ENCODE measurements around the gene AOAH.

AOAH gene

DNA sequence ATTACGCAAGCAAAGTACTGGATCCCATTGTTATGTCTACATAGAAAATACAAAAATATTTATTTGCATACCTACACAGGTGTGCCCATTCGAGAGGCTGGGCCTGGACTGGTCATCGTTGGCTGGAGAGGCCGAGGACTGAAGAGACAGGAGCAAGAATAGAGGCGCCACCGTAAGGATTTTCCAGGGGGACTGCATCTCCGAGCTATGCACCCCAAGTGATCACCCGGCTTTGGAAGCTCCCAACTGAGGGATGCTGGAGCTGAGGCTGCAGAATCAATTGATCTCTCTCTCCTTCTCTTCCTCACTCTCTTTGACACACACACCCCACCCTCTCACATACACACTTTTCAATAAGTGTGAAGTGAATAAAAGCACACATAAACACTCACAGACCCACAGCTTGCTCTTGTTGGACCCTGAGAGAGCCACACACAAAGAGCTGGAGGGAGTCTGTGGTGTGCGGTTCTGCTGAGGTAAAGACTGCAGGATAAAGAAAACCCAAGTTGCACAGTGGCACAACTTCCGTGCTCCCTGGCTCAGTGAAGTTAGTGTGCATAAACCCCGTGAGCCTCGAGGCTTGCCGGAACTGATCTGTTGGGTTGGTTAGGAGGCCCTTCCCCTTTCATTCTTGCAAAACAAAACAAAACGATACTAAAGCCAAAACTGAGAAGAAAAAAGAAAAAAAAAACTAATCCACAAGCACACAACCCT lies at the start of gene AOAH:
Gene AOAH (minus strand): TSS at position 544 of the 714 bp plus-strand sequence. CDS start 346 bp downstream, at position 198.
- peak in 1 of 2 donors; percentile 28 for DNase-seq

GRCh38 chr7:36766451-36766850 lies 42.2 kb upstream of the AOAH start:
- DNase-seq, result no peak

- no peak for DNase-seq
Measured at GRCh38 chr7:36765605-36766004, 41.3 kb upstream of the AOAH start.

DNA sequence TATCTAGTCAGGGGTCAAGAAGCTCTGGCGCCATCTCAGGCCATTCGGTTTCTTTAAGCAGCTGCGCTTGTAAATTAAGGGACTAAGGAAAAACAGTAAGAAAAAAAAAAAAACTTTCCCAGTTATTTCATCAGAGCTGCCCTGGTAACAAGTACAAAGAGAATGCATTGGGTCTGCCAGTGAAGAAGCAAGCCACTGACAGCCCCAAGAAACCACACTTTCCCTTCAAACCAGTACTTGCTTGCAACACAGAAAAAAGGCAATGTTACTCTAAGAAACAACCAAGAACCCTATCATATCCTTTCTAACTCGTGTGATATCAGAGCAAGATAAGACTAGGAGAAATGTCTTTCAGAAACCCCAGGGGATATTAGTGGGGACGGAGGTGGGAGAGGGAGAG lies 40.6 kb upstream of the AOAH start:
- no peak for DNase-seq

- no peak for DNase-seq
Measured at GRCh38 chr7:36763132-36763816, 39.0 kb upstream of the AOAH start.

DNA sequence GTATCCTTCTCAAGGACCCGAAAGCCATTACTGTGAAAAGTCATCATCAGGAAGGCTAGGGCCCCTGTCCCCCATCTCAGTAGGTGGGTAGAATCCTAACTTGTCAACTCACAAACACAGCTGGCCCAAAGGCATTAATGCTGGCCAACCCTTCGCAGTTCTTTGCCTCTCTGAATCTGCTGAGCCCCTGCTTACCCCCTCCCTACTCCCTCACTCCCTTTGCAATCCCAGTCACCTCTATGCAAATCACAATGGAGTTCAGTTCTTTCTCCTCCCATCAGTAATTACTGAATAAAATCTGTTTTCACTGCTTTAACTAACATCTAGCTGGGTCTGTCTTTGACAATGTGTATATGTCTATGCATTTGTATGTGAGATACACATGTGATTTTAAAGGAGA lies 38.1 kb upstream of the AOAH start:
- DNase-seq, result no peak

DNA sequence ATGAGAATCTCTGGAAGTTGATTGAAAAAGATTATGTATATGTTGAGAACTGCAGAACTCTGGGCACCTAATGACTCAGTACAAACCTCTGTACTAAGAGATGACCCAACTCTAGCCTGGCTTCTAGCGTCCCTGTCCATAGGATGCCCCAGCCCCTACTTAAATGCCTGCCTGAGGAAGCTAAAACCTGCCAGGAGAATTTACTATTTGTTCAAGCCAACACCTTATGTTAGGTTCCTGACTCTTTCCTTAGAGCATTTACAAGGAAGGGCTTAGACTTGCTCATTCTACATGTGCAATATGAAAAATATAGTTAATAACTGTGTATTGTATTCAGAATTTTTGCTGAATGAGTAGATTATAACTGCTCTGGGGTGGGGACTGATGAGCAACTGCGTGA lies 37.5 kb upstream of the AOAH start:
- no peak for DNase-seq

GRCh38 chr7:36760856-36761762 lies 36.8 kb upstream of the AOAH start:
- no peak for DNase-seq

DNA sequence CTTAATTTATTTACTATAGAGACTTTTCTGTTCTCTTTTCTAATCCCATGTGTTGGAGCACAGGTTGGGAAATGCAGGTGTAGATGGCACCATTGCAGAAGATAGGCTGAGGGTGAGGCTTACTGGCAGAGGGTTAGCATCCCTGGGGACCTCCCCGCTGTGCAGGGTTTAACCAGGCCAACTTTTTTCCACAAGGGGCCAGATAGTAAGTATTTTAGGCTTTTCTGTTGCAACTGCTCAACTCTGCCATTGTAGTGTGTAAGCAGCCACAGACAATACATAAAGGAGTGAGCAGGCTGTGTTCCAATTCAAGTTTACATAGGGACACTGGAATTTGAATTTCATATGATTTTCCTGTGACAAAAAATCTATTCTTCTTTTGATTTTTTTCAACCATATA lies 34.6 kb upstream of the AOAH start:
- DNase-seq, result no peak

DNA sequence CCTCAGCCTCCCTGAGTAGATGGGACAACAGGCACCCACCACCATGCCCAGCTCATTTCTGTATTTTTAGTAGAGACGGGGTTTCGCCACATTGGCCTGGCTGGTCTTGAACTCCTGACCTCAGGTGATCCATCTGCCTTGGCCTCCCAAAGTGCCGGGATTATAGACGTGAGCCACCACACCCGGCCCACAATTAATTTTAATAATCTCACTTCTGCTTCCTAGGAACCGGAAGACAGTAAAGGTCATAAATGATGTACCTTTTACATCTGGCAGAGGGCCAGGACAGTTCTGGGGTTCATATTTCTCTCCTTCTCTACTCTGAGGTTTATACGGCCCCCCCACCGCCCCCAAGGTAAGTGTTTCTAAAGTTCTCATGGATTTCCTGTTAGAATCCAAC lies 31.2 kb upstream of the AOAH start:
- DNase-seq, result no peak

DNA sequence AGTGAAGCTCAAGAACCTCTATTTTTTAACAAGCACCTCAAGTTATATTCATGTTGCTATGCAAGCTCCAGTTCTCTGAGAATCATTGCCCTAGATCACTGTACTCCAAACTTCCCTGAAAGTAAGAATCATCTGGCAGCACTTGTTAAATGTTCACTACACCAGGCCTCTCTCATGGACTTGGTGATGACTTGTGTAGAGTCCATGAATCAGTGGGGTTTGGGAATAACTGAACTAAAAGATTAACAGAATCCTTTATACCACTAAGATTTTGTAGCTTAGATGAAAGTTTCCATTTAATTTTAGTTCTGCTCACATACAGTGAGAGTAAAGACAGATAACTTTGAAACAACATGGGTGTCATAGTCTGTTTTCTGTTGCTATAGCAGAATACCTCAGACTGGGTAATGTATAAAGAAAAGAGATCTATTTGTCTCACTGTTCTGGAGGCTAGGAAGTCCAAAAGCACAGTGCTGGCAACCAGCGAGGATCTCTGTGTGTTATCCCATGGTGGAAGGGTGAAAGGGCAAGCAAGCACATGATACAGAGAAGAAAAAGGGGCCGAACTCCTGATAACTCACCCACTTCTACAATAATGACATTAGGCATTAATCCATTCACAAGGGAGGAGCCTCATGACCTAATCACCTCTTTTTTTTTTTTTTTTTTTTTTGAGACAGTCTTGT lies 27.9 kb upstream of the AOAH start:
- DNase-seq, result no peak

DNA sequence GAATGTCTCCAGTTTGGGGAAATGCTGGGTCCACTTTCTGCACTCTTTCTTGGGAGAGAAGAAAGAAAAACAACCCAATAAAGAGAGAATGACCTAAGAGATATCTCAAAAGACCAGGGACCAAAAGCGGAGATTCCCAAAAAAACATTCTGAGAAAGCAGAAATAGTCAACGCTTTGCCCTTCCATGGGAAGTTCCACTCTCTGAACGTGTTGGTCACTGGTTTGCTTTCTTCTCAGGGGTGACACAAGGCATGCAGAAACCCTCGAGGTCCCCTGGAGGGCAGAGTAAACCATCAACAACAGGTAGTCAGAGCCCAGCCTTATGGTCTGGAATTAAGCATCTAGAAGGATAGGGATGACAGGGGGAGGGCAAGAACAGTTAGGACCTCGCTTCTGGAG lies 26.2 kb upstream of the AOAH start:
- DNase-seq, result no peak

- no peak for DNase-seq
Measured at GRCh38 chr7:36749282-36749960, 25.1 kb upstream of the AOAH start.

GRCh38 chr7:36748017-36748487 lies 23.8 kb upstream of the AOAH start:
- DNase-seq, result no peak

DNA sequence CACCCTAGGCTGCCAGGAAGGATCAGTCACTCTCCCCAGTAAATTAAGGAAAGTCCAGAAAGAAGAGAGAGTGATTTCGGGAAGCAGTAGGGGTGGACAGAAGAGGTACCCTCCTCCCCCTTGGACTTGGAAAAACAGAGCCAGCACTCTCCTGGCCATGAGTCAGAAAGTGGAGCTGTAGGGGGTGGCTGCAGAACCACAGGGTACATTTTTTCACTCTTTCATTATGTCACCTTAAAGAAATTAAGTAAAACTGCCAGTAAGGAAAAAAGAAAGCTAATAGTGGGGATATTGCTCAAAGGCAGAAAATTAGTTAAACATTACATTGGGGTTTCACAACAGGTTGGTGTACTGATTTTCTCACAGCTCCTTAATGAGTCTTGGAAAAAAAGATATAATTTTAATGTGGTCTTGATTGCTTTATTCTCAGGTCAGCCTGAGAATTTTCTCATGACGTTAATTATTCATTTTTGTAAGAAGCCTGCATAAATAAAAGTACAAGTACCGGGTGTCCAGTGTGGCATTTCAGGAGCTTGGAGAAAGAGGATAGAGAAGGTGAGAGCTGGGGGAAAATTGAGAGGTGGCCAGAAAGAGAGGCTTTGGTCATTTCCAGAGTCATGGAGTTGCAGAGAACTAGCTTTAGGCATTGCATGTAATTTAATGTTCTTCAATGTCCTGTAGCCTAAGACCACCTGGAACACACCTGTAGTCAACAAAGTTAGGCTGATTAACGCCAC lies 23.2 kb upstream of the AOAH start:
- no peak for DNase-seq

DNA sequence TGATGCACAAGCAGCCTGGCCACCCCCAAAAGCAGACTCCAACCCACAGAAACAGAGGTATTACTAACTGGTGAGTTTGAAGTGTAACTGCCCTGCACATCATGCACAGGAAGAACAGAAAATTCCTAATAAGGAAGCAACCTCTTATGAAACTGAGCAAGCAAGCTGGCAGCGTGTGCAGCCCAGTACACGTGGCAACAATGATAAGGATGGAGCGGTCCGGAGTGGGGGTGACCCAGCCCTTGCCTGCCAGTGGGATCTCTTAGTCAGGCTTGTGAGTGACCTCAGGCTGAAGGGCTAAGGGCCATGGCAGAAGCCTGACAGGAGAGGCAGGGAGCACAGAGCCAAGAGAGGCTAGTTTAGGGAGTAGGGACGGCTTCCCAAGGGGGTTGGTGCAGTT lies 22.1 kb upstream of the AOAH start:
- no peak for DNase-seq

DNA sequence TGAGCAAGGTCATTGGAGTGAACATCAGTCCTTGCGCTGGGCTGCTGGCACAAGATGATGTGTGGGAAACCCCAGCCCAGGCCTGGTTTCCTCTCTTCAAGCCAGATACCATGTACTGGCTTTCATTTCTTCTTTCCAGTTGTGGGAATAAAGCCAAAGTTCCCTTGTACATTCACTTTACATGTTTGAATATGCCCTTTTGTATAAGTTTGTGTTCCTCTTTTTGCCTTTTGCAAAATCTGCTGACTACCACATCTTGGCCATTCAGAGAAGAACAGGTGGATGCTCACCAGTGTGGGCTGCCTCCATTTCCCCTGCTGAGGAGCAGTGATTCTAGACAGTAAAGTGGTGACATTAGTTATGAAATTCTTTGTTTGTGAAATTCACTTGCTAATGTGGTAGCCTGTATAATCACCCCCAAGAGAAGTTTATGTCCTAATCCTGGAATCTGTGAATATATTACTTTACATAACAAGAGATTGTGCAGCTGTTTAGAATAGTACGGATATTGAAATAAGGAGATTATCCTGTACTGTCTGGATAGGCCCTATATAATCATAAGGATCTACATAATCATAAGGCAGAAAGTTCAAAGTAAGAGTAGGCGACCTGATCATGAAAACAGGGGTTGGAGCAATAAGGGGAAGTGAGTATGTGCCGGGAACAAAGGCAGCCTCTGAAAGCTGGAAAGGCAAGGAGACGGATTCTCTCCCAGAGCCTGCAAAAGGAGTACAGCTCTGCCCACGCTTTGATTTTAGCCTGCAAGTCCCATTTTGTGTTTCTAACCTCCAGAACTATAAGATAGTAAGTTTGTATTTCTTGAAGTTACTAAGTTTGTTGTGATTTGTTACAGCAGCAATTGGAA lies 18.8 kb upstream of the AOAH start:
- no peak for DNase-seq

- DNase-seq, result no peak
Measured at GRCh38 chr7:36741866-36742265, 17.6 kb upstream of the AOAH start.

DNA sequence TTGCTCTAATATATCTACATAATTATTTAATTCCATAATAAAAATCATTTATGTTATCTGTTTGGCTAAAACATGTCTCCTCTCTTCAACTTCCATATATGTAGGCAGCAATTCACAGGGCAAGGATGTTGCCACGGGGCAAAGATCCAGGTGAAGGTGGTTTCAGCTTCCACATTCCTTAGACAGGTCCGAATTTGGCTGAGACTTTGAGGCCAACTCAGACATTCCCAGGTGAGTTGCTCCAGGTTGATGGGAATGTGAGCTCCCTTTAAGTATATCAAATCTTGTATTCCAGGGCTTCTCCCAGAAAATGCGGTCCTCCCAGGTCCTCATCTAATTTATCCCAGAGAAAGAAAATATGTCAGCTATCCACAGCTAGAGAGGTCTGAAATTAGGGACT lies 15.1 kb upstream of the AOAH start:
- DNase-seq, result no peak

DNA sequence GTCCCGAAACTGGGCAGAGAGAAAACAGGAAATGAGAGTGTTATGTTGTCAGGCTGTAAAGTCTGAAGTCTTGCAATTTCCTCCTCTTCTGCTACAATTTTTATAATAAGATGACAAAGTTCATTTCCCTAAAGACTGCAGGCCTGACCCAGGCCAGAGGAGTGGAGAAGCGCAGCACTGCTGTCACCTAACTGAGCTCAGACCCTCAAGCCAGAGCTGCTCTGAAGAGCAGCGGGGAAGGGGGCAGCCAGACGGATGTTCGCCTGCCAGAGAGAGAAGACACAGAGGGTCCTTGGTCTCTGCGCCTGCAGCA lies 12.6 kb upstream of the AOAH start:
- DNase-seq, result no peak
